ENCODE measurements around the gene SLC7A8.

SLC7A8 gene

DNA sequence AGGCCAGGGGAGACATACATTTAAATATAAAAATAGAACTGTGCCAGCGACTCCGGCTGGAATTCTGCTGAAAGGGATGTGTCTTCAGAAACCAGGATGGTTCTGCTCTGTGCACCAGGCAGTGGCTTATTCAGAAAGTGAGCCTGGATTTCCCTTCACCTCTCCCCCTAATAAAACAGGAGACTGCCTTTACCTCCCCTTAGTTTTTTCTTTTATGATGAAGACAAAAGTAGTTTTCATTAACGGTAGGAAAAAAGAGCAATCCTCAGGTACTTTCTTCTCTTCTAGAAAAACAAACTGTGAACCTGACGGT is 346 bp downstream of the SLC7A8 start:
- no peak for TF ChIP-seq POLR2A (IDR thresholded peaks at IDR 0.05; ENCODE audit: low read depth, low read length)
- TF ChIP-seq POLR2AphosphoS5 (IDR thresholded peaks at IDR 0.05; ENCODE audit: low read depth, low read length), result no peak
- no peak for TF ChIP-seq PAX5 (IDR thresholded peaks at IDR 0.05; ENCODE audit: insufficient read depth, low read length, severe bottlenecking)
- no peak for TF ChIP-seq SPI1 (IDR thresholded peaks at IDR 0.05; ENCODE audit: low read depth, low read length)
- no peak for TF ChIP-seq TAF1 (IDR thresholded peaks at IDR 0.05; ENCODE audit: low read depth, low read length)
- TF ChIP-seq POU2F2 (IDR thresholded peaks at IDR 0.05; ENCODE audit: low read depth, low read length), result no peak
- DNase-seq (ENCODE audit: insufficient read length, low spot score), result no peak
- FAIRE-seq, result no peak

GRCh38 chr14:23182372-23183157 is 895 bp downstream of the SLC7A8 start:
- DNase-seq (ENCODE audit: insufficient read length, low spot score) (no peak), FAIRE-seq (no peak)
- no peak for TF ChIP-seq POLR2A (IDR thresholded peaks at IDR 0.05; ENCODE audit: low read depth, low read length)
- no peak for TF ChIP-seq TAF1 (IDR thresholded peaks at IDR 0.05; ENCODE audit: low read depth, low read length)
- no peak for TF ChIP-seq POLR2AphosphoS5 (IDR thresholded peaks at IDR 0.05; ENCODE audit: low read depth, low read length)
- no peak for TF ChIP-seq PAX5 (IDR thresholded peaks at IDR 0.05; ENCODE audit: insufficient read depth, low read length, severe bottlenecking)
- TF ChIP-seq POU2F2 (IDR thresholded peaks at IDR 0.05; ENCODE audit: low read depth, low read length), result no peak
- no peak for TF ChIP-seq SPI1 (IDR thresholded peaks at IDR 0.05; ENCODE audit: low read depth, low read length)

DNA sequence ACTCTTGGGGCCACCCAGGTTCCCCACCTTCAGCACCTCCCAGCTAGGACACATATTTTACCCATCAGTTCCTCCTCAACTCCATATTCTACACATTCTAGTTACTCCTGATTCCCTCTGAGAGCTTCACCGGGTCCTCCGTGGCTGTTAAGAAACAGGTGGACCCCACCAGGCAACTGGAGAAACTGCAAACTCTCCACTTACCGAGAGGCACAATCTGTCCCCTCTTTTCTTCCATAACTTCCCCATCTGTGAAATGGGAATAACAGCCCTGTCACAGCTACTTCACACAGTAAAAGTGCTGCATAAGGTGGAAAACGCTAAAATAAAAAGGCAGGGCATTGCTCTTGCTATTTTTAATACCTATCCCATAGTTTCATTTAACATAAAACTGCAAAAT is 1.5 kb downstream of the SLC7A8 start:
- DNase-seq (ENCODE audit: insufficient read length, low spot score) (no peak), FAIRE-seq (no peak)
- TF ChIP-seq SPI1 (IDR thresholded peaks at IDR 0.05; ENCODE audit: low read depth, low read length), result no peak
- TF ChIP-seq TAF1 (IDR thresholded peaks at IDR 0.05; ENCODE audit: low read depth, low read length), result no peak
- no peak for TF ChIP-seq POLR2A (IDR thresholded peaks at IDR 0.05; ENCODE audit: low read depth, low read length)
- no peak for TF ChIP-seq POU2F2 (IDR thresholded peaks at IDR 0.05; ENCODE audit: low read depth, low read length)
- TF ChIP-seq POLR2AphosphoS5 (IDR thresholded peaks at IDR 0.05; ENCODE audit: low read depth, low read length), result no peak
- TF ChIP-seq PAX5 (IDR thresholded peaks at IDR 0.05; ENCODE audit: insufficient read depth, low read length, severe bottlenecking), result no peak

- TF ChIP-seq SPI1 (IDR thresholded peaks at IDR 0.05; ENCODE audit: low read depth, low read length) (no peak), POLR2AphosphoS5 (IDR thresholded peaks at IDR 0.05; ENCODE audit: low read depth, low read length) (no peak), PAX5 (IDR thresholded peaks at IDR 0.05; ENCODE audit: insufficient read depth, low read length, severe bottlenecking) (no peak), TAF1 (IDR thresholded peaks at IDR 0.05; ENCODE audit: low read depth, low read length) (no peak), POU2F2 (IDR thresholded peaks at IDR 0.05; ENCODE audit: low read depth, low read length) (no peak), POLR2A (IDR thresholded peaks at IDR 0.05; ENCODE audit: low read depth, low read length) (no peak)
- DNase-seq (ENCODE audit: insufficient read length, low spot score), result no peak
- no peak for FAIRE-seq
Observed at GRCh38 chr14:23181453-23181852, 2.0 kb downstream of the SLC7A8 start.

DNA sequence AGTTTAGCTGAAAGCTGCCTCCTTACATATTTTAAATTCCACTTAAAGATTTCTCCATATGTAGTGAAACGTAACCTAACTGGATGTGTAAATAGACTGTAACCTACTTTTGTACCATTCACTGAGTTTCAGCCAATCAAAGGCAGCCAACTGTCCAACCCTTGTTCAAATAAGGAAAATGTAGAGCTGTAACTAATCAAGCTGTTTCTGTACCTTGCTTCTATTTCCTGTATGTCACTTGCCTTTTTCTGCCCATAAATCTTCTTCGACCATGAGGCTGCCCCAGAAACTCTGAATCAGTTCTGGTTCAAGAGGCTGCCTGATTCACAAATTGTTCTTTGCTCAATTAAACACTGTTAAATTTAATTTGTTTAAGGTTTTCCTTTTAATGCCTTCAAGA is 6.3 kb downstream of the SLC7A8 start:
- DNase-seq (ENCODE audit: insufficient read length, low spot score) (no peak), FAIRE-seq (no peak)

GRCh38 chr14:23175823-23176222 is 7.6 kb downstream of the SLC7A8 start:
- TF ChIP-seq POLR2A (IDR thresholded peaks at IDR 0.05; ENCODE audit: low read depth, low read length) (no peak), TAF1 (IDR thresholded peaks at IDR 0.05; ENCODE audit: low read depth, low read length) (no peak), SPI1 (IDR thresholded peaks at IDR 0.05; ENCODE audit: low read depth, low read length) (no peak), PAX5 (IDR thresholded peaks at IDR 0.05; ENCODE audit: insufficient read depth, low read length, severe bottlenecking) (no peak), POLR2AphosphoS5 (IDR thresholded peaks at IDR 0.05; ENCODE audit: low read depth, low read length) (no peak), POU2F2 (IDR thresholded peaks at IDR 0.05; ENCODE audit: low read depth, low read length) (no peak)
- DNase-seq (ENCODE audit: insufficient read length, low spot score) (no peak), FAIRE-seq (no peak)

More for the DNA sequence above, 6.3 kb downstream of the SLC7A8 start:
- TF ChIP-seq TAF1 (IDR thresholded peaks at IDR 0.05; ENCODE audit: low read depth, low read length) (no peak), POU2F2 (IDR thresholded peaks at IDR 0.05; ENCODE audit: low read depth, low read length) (no peak), PAX5 (IDR thresholded peaks at IDR 0.05; ENCODE audit: insufficient read depth, low read length, severe bottlenecking) (no peak), POLR2AphosphoS5 (IDR thresholded peaks at IDR 0.05; ENCODE audit: low read depth, low read length) (no peak), POLR2A (IDR thresholded peaks at IDR 0.05; ENCODE audit: low read depth, low read length) (no peak), SPI1 (IDR thresholded peaks at IDR 0.05; ENCODE audit: low read depth, low read length) (no peak)

DNA sequence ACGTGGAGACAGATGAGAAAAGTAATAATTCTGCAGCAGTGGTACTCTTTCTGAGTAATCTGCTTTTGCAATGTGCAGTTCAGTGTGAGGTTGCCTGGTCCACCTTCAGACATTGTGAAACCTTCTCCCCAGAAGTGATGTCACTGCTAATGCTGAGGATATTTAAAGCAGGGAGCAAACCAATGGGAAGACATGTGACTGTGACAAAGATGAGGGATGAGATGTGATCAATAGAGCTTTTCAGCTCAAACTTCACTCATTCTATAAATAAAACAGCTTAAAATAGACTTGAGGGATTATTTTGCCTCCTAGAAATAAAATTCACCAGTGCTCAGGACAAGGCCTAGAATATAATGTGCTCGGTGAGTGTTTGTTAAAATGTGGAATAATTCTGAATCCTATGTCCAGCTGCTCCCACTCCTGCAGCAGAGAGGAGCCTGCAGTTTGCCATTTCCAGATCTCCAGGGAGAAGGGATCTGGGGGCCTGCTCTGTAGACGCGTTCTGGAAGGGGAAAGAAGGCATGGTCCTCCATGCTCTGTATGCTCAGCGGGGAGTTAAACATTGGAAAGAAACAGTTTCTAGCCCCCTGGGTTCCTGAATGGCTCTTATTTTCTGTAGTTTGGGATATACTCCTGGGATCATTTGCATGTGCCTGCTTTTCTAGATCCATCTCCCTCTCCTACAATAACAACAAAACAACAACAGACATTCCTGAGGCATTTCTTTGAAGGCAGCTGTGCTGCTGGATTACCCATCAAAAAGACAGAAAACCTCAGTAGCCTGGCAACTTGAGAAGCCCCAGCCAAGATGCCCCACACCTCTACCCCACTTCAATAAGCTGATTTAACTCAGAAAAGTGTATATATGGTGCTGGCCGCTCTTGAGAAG is 8.9 kb downstream of the SLC7A8 start:
- TF ChIP-seq PAX5 (IDR thresholded peaks at IDR 0.05; ENCODE audit: insufficient read depth, low read length, severe bottlenecking), result no peak
- TF ChIP-seq SPI1 (IDR thresholded peaks at IDR 0.05; ENCODE audit: low read depth, low read length), result no peak
- no peak for TF ChIP-seq POLR2A (IDR thresholded peaks at IDR 0.05; ENCODE audit: low read depth, low read length)
- TF ChIP-seq POU2F2 (IDR thresholded peaks at IDR 0.05; ENCODE audit: low read depth, low read length), result no peak
- no peak for TF ChIP-seq TAF1 (IDR thresholded peaks at IDR 0.05; ENCODE audit: low read depth, low read length)
- no peak for TF ChIP-seq POLR2AphosphoS5 (IDR thresholded peaks at IDR 0.05; ENCODE audit: low read depth, low read length)
- FAIRE-seq (no peak), DNase-seq (ENCODE audit: insufficient read length, low spot score) (no peak)

- DNase-seq (ENCODE audit: insufficient read length, low spot score), result no peak
- TF ChIP-seq PAX5 (IDR thresholded peaks at IDR 0.05; ENCODE audit: insufficient read depth, low read length, severe bottlenecking) (no peak), POLR2A (IDR thresholded peaks at IDR 0.05; ENCODE audit: low read depth, low read length) (no peak), POLR2AphosphoS5 (IDR thresholded peaks at IDR 0.05; ENCODE audit: low read depth, low read length) (no peak)
- FAIRE-seq, result no peak
Observed at GRCh38 chr14:23173796-23174195, 9.7 kb downstream of the SLC7A8 start.

DNA sequence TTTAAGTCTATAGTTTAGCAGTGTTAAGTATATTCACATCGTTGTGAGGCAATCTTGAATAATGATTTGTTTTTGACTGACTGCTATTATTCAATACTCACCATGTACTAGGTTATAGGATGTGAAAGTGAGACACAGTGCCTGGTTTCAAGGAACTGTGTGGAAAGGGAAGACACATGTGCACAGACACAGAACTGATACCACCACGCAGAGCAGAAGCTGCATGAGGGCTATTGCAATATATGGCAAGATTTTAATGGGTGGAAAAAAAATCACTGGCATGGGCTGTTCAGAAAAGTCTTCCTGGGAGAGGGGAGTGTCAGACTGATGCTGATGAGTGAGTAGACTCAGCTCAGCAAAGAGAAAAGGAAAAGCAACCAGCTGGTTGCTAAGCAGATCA is 10.4 kb downstream of the SLC7A8 start:
- TF ChIP-seq TAF1 (IDR thresholded peaks at IDR 0.05; ENCODE audit: low read depth, low read length) (no peak), POLR2A (IDR thresholded peaks at IDR 0.05; ENCODE audit: low read depth, low read length) (no peak), SPI1 (IDR thresholded peaks at IDR 0.05; ENCODE audit: low read depth, low read length) (no peak), PAX5 (IDR thresholded peaks at IDR 0.05; ENCODE audit: insufficient read depth, low read length, severe bottlenecking) (no peak), POU2F2 (IDR thresholded peaks at IDR 0.05; ENCODE audit: low read depth, low read length) (no peak), POLR2AphosphoS5 (IDR thresholded peaks at IDR 0.05; ENCODE audit: low read depth, low read length) (no peak)
- FAIRE-seq (no peak), DNase-seq (ENCODE audit: insufficient read length, low spot score) (no peak)
